ENCODE measurements around the gene MYO7A.

The MYO7A gene

GRCh38 chr11:77187111-77187750 lies 59.2 kb downstream of the MYO7A start:
- no peak for DNase-seq (ENCODE audit: low read depth)

- DNase-seq (ENCODE audit: low read depth) = peak; percentile 62
These were observed 60.0 kb downstream of the MYO7A start for GRCh38 chr11:77187776-77188632.

- DNase-seq (ENCODE audit: low read depth) = no peak
These were observed 60.8 kb downstream of the MYO7A start for GRCh38 chr11:77188633-77189491.

- no peak for DNase-seq (ENCODE audit: low read depth)
These were observed 61.7 kb downstream of the MYO7A start for GRCh38 chr11:77189588-77190210.

- DNase-seq (ENCODE audit: low read depth) = no peak
These were observed 62.5 kb downstream of the MYO7A start for GRCh38 chr11:77190331-77191075.

- no peak for DNase-seq (ENCODE audit: low read depth)
These were observed 63.4 kb downstream of the MYO7A start for GRCh38 chr11:77191429-77191822.

GRCh38 chr11:77191823-77192495 lies 63.9 kb downstream of the MYO7A start:
- no peak for DNase-seq (ENCODE audit: low read depth)

GRCh38 chr11:77193167-77193566 lies 65.1 kb downstream of the MYO7A start:
- no peak for DNase-seq (ENCODE audit: low read depth)

GRCh38 chr11:77193911-77194830 lies 66.1 kb downstream of the MYO7A start:
- no peak for DNase-seq (ENCODE audit: low read depth)

GRCh38 chr11:77195071-77195755 lies 67.2 kb downstream of the MYO7A start:
- no peak for DNase-seq (ENCODE audit: low read depth)

GRCh38 chr11:77196961-77197360 lies 68.9 kb downstream of the MYO7A start:
- no peak for DNase-seq (ENCODE audit: low read depth)

- no peak for DNase-seq (ENCODE audit: low read depth)
These were observed 69.7 kb downstream of the MYO7A start for GRCh38 chr11:77197626-77198320.

- no peak for DNase-seq (ENCODE audit: low read depth)
These were observed 70.4 kb downstream of the MYO7A start for GRCh38 chr11:77198440-77198849.

- DNase-seq (ENCODE audit: low read depth) = no peak
These were observed 71.2 kb downstream of the MYO7A start for GRCh38 chr11:77199137-77199745.

GRCh38 chr11:77200351-77201268 lies 72.6 kb downstream of the MYO7A start:
- no peak for DNase-seq (ENCODE audit: low read depth)

- no peak for DNase-seq (ENCODE audit: low read depth)
These were observed 73.3 kb downstream of the MYO7A start for GRCh38 chr11:77201370-77201769.
